Right renal pelvis (tissue), 4 donors: ENCODE results near the gene SCG3. TPM values are rescaled to one million over a fixed set of nuclear protein-coding genes. Genes with fewer than 3 reads are reported as not detected.

Experiments used
- DNase-seq, 4 donors: peaks; one replicate each; pipeline ENCODE4 v3.0.0-alpha.2; 2013; ENCODE audit warnings: low read depth in 4 of 4, low spot score in 3 of 4, missing footprints in 1 of 4
- polyA plus RNA-seq, 4 donors: library from polyadenylated mRNA; unstranded; fragments of 120-200 nt; gene quantifications; one replicate each; pipeline ENCODE4 v1.2.1, GENCODE V29; 2013; ENCODE audit not compliant: insufficient read length in 4 of 4

Gene SCG3
- polyA plus RNA-seq, 4 donors: 0.17 to 0.39 (median 0.18) TPM; not detected in 1

DNA sequence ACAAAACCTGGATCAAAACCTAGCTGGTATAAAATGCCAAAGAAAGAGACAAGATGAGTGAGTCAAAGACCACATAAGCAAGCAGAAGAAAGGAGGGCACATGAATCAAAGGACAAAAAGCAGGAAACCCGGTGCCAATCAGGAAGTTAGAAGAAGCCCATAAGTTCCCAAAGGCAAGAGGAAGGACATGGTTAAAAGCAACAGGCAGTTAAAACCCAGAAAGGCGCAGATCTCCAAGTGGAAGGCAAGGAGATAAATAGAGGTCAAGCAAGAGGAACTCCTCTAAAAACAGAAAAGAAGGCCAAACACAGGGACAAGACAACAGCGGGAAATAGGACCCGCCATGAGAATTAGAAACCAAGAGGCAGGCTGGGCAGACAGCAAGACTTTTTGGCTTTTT lies 74.5 kb downstream of the SCG3 start:
- no peak for DNase-seq

DNA sequence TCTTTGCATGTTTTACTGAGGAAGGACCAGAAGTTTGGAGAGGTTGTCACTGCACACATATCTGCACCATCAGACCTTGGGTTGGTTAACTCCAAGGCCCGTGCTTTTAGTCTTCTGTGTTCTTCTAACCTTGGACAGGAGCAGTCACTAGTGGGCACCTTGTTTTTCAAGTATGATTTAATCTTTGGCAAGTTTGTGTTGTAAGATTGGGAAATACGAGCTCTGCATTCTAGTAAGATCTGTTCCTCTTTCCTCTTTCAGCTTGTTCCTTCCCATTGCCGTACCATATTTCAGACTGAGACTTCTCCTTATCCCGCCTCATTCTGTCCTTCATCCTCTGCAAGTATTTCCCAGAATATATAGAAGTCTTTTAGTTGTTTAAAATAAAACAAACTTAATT lies 75.2 kb downstream of the SCG3 start:
- no peak for DNase-seq

DNA sequence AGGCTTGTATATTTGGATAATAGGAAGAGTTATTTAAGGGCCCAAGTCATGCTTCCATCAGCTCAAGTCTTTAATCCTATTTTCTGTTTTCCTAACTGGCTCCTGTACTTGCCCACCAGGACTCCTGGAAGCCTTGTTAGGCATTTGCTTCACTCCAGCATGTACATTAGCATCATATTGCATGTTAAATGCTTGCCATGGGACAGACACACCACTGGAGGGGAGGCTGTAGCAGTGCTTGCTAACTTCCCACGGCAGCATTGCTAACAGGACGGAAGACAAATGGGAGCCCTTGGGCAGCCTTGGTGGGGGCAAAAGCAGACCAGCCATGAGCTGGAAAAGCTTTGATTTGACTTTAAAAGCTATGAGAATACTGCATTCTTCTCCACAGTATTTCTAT lies 76.1 kb downstream of the SCG3 start:
- no peak for DNase-seq

DNA sequence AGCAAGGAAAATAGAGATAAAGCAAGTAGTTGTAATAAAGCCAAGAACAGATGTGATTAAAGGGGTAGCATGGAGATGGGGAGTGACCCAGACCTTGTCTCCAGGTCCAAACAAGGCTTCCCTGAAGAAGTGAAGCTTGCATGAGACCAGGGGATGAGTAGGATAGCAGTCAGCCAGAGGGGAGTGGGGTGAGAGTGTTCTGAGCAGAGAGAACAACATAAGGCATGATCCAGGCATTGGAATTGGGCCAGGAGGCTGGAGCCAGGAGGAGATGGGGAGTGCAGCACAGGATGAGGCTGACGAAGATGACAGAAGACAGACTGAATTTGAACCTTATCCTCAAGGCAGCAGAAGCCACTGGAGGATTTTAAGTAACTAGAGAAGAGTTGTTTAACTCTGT lies 77.3 kb downstream of the SCG3 start:
- DNase-seq: no peak

DNA sequence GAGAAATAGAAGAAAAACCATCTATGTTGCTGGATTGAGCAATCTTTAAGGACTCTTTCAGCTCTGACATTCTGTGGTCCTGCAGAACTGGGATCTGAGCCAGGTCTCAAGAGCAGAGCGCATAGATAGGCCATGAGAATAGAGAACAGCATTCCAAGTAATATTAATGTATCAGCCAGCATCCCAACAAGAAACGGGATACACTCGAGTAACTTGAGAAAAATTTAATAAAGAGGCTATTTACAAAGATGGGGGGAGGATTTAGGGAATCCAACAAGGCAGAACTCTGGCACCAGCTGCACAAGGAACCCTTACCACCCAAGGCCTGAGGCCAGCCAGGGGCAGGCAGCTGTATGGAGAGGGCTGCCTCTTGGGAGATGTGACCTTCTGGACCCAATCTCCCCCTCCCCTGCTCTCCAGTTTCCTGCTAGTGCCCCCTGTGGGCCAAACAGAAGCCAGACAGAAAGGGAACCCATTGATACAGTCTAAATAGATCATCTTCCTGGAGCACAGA lies 78.3 kb downstream of the SCG3 start:
- DNase-seq: no peak

DNA sequence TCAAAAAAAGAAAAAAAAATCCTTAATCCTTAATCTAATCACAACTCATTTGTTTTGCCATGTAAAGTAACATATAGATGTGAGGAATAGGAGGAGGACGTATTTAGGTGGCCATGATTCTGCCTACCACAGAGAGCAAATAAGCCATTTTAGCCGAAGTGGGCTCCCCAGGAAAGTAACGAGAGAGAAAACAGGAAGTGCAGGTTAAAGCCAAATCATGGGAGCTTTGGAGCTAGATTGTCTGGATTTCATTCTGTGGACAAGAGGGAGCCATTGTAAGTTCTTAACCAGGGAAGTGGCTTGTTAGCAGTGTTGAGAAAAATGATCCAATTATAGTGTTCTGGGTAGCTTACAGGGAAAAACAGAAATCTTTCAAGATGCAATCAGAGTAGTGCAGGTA lies 79.5 kb downstream of the SCG3 start:
- no peak for DNase-seq

DNA sequence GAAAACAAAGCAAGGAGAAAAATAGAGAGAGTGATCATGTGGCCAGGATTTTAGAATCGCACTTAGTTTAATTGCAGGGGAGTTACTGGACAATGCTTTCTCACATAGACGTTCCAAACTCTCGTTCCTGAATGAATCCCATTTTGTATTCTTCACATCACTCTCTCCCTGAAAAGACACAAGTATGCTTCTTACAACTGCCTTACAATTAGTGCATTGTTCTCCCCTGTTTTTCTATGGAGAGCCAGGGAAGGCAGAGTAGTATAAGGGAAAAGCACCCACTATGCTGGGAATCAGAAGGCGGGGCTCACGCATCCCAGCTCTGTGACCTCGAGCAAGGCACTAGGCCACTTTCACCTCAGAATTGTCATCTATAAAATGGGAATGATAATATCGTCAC lies 84.4 kb downstream of the SCG3 start:
- no peak for DNase-seq

DNA sequence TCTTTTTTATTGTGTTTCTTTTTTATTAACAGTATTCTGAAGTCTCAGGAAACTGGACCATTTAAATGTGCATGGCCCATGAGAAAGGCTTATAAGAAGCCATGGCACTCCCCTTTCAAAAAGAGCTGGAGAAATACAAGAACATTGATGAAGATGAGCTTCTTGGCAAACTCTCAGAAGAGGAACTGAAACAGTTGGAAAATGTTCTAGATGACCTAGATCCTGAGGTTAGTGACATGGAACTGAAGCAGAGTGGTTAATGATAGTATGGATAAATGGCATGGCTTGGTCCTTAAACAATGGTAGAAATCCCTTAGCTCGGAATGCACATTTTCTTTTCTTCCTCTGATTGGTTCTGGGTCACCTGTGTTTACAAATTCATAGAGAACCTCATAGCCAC lies 85.0 kb downstream of the SCG3 start:
- no peak for DNase-seq

DNA sequence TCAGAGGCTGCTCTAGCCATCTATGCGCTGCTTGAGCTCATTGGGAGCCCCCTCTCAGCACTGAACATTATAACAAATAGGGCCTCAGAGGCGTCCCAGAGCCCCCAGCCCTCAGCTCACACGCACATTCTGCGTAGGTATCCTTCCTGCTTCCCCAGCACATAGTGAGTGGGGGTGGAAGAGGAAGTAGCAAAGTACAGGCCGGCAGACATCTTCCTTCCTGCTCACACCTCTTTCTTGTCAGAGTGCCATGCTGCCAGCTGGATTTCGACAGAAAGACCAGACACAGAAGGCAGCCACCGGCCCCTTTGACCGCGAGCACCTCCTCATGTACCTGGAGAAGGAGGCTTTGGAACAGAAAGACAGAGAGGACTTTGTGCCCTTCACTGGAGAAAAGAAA lies 86.7 kb downstream of the SCG3 start:
- DNase-seq: no peak

Other genes with a start within 250 kb of the SCG3 start
- 10 to 100 TPM; 47.1 to 67.5 (median 53.4) TPM for gene DMXL2, start 58.7 kb upstream of the SCG3 start, polyA plus RNA-seq
- 1 to 10 TPM; 4.8 to 7.8 (median 7.0) TPM for gene LYSMD2, start 56.2 kb downstream of the SCG3 start, polyA plus RNA-seq
- 1 to 10 TPM; 3.9 to 5.3 (median 4.7) TPM for gene TMOD2, start 70.1 kb downstream of the SCG3 start, polyA plus RNA-seq
- 10 to 100 TPM; 47.3 to 60.5 (median 54.0) TPM for gene TMOD3, start 148.2 kb downstream of the SCG3 start, polyA plus RNA-seq